Activated CD4-positive, alpha-beta T cell treated with anti-CD3 and anti-CD28 coated beads, Interleukin-2, amount 50 U/mL, for 24 hours (primary cell): ENCODE data around the gene CFAP69.

Source experiments
- DNase-seq, 2 donors: peaks; one replicate each; pipeline ENCODE4 v3.0.0-alpha.2; 2020; ENCODE audit warnings: low read depth in 1 of 2, low spot score in 1 of 2

Gene CFAP69, protein sequence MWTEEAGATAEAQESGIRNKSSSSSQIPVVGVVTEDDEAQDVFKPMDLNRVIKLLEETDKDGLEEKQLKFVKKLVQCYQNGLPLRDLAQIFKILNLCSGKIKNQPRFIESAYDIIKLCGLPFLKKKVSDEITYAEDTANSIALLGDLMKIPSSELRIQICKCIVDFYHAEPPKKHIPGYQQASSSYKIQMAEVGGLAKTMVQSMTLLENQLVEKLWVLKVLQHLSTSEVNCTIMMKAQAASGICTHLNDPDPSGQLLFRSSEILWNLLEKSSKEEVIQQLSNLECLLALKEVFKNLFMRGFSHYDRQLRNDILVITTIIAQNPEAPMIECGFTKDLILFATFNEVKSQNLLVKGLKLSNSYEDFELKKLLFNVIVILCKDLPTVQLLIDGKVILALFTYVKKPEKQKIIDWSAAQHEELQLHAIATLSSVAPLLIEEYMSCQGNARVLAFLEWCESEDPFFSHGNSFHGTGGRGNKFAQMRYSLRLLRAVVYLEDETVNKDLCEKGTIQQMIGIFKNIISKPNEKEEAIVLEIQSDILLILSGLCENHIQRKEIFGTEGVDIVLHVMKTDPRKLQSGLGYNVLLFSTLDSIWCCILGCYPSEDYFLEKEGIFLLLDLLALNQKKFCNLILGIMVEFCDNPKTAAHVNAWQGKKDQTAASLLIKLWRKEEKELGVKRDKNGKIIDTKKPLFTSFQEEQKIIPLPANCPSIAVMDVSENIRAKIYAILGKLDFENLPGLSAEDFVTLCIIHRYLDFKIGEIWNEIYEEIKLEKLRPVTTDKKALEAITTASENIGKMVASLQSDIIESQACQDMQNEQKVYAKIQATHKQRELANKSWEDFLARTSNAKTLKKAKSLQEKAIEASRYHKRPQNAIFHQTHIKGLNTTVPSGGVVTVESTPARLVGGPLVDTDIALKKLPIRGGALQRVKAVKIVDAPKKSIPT

GRCh38 chr7:90244909-90245851, at the start of gene CFAP69:
CFAP69 (plus strand) TSS chr7:90245174; CDS start chr7:90245425, 251 bp downstream.
- peak; percentile 77 to 81 for DNase-seq

GRCh38 chr7:90201500-90202195, 43.3 kb upstream of the CFAP69 start:
- DNase-seq = no peak

GRCh38 chr7:90207956-90208355, 37.0 kb upstream of the CFAP69 start:
- no peak for DNase-seq

DNA sequence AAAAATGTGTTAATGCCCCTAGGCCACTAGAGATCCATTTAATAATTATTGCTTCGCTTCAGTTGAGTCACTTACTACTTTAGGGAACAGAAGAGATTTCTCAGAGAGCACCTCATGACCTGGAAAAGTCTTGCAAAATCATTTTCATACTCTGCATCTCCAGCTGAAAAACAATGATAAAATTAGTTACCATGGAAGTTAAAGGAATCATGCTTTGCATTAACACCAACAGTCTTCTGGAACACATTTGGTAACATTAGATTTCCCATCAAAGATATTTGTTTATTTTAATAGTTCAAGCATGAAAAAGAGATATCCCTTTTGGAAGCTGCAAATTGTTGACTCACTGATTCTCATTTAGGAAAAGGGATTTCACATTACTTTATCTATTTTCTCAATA, 35.2 kb upstream of the CFAP69 start:
- DNase-seq = no peak

DNA sequence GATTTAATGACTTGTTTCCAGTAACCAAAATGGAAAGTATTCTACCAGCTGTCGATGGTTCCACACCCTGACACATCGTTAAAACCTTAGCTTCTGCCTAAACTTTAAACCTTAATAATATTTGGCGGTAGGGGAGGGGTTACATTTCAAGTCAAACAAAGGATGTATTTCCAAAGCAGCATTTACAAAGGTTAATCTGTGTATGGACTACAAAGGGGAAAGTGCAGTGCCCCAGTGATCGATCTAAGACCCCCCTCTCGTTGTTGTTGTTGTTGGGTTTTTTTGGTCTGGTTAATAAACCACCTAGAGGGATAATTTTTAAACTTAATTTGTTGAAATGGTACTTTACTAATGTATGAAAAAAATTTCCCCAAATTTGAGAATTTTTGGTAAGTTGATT, 34.5 kb upstream of the CFAP69 start:
- no peak for DNase-seq

- DNase-seq = no peak
Observed at GRCh38 chr7:90210981-90211380, 34.0 kb upstream of the CFAP69 start.

- no peak for DNase-seq
Observed at GRCh38 chr7:90211391-90212148, 33.4 kb upstream of the CFAP69 start, which contains the start of gene STEAP2. STEAP2 (plus strand) TSS chr7:90211740; CDS start chr7:90225083, 13,343 bp downstream.

- no peak for DNase-seq
Observed at GRCh38 chr7:90212149-90212495, 32.9 kb upstream of the CFAP69 start.

DNA sequence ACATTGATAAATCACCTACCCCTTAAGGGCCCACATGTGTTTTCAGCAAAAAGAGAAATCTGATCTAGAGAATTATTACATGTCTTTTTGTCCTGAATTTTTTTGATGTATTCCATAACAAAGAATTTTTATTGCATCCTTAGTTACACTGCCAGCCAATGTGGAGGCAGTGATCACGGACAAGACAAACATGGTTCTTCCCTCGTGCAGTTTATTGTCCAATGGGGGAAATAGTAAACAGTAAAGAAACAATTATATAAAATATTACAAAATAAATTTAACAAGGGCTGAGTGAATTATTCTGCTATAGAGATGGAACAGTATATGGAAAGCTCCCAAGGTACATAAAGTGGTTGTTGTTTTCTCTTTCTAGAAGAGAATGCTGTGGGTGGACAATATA, 31.5 kb upstream of the CFAP69 start:
- DNase-seq = no peak

- no peak for DNase-seq
Observed at GRCh38 chr7:90216080-90216674, 28.8 kb upstream of the CFAP69 start.

GRCh38 chr7:90216771-90217170, 28.2 kb upstream of the CFAP69 start:
- DNase-seq = no peak

DNA sequence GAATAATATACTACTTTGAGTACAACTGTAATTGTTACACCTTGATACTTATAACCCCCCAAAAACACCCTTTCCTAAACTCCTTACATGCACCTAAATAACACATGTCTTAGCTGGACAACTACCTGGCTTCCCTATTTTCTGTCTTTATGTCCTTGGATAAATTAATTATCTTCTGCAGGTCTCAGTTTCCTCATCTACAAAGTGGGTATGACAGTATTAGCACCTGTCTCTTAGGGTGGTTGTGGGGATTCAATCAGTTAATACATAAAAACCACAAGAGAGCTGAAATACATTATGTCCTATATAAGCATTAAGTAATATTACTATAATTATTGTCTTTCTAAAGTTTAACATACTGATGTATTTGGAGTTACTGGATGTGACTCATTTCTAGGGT, 22.6 kb upstream of the CFAP69 start:
- DNase-seq = no peak

GRCh38 chr7:90222811-90223725, 21.9 kb upstream of the CFAP69 start:
- DNase-seq = no peak

- DNase-seq = no peak
Observed at GRCh38 chr7:90224195-90224594, 20.8 kb upstream of the CFAP69 start.

GRCh38 chr7:90225181-90225580, 19.8 kb upstream of the CFAP69 start:
- no peak for DNase-seq

DNA sequence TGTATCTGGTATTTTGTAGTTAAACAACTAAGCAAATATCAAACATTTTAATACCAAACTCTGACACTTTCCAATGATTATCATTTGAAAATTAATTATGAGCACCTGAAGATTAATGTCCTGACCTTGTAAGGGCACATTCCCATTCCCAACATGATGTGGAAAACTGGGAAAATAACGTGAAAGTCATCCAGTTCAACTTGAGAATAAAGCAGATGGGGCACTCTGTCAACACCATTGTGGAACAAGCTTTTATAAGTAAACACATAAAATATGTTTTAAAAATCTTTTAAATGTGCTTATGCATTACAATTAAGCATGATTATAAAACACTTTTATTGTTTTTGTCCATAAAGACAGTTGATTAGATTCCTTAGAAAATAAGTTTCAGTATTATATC, 19.4 kb upstream of the CFAP69 start:
- DNase-seq = no peak

DNA sequence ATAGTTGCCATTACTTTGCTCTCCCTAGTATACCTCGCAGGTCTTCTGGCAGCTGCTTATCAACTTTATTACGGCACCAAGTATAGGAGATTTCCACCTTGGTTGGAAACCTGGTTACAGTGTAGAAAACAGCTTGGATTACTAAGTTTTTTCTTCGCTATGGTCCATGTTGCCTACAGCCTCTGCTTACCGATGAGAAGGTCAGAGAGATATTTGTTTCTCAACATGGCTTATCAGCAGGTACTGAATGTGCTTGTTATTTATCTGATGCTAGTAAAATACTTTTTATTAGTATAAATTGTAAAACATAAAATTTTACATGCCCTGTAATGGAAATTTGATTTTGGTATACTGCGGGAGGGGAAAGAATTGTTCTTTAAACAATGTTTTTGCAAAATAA, 17.7 kb upstream of the CFAP69 start:
- no peak for DNase-seq

DNA sequence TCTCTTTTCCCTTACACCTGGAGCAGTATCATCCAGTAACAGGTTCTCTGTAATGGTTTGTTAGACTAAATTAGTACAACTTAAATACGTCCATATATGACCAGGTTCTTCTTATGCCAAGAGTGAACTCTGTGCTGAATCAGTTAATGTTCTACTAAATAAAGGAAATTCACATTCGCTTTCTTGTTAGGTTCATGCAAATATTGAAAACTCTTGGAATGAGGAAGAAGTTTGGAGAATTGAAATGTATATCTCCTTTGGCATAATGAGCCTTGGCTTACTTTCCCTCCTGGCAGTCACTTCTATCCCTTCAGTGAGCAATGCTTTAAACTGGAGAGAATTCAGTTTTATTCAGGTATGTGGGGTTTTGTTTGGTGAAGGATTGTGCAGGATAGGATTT, 15.3 kb upstream of the CFAP69 start:
- DNase-seq = no peak
